Inflammatory macrophage (primary cell): Measurements from ENCODE around the gene MACF1.

Experiments used
- DNase-seq, 2 donors: peaks; one replicate each; pipeline ENCODE4 v3.0.0-alpha.2; 2020 to 2022

MACF1 gene

GRCh38 chr1:39214998-39215873 lies 10.7 kb downstream of the MACF1 start:
- DNase-seq = peak; percentile 80 to 87

- DNase-seq = peak; percentile 21 to 22
These were observed 12.3 kb downstream of the MACF1 start for GRCh38 chr1:39216771-39217170.

GRCh38 chr1:39220891-39221870 lies 16.7 kb downstream of the MACF1 start:
- DNase-seq = no peak

- DNase-seq = no peak
These were observed 19.9 kb downstream of the MACF1 start for GRCh38 chr1:39224295-39224829.

GRCh38 chr1:39226836-39227235 lies 22.3 kb downstream of the MACF1 start:
- no peak for DNase-seq

DNA sequence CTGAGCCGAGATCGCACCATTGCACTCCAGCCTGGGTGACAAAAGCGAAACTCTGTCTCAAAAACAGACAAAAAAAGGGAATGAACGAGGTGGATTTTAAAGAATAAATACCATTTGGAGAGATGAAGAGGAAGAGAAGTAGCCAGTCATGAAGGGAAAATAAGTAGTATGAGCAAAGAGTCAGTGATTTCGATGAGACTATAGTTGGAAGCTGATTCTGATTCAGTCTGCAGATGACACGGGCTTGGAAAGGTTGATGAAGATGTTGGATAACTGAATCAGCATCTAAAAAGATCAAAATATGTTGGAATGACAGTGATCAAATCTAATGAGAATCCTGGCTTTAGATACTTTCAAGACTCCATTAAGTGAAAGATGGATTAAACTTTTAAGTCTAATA lies 23.8 kb downstream of the MACF1 start:
- DNase-seq = no peak

GRCh38 chr1:39229504-39229903 lies 25.0 kb downstream of the MACF1 start:
- DNase-seq = no peak

GRCh38 chr1:39230261-39231190 lies 26.0 kb downstream of the MACF1 start:
- peak; percentile 88 for DNase-seq

DNA sequence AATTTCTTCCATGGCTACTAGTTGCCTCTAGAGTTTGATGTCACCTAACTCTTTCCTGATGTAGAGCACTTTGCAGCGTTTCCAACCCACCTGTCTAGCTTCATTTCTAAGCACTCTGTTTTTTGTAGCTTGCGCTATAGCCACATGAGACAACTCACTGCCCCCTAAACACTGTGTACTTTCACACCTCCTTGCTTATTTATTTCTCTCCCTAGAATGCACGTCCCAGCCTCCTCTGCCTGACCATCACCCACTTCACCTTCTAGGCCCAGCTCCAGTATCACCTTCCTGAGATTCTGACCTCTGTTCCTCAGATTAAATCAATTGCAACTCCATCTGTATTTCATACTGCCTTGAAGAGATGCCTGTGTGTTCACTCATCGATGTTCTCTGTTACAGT lies 32.5 kb downstream of the MACF1 start:
- DNase-seq = no peak

- no peak for DNase-seq
These were observed 34.0 kb downstream of the MACF1 start for GRCh38 chr1:39238476-39238875.

DNA sequence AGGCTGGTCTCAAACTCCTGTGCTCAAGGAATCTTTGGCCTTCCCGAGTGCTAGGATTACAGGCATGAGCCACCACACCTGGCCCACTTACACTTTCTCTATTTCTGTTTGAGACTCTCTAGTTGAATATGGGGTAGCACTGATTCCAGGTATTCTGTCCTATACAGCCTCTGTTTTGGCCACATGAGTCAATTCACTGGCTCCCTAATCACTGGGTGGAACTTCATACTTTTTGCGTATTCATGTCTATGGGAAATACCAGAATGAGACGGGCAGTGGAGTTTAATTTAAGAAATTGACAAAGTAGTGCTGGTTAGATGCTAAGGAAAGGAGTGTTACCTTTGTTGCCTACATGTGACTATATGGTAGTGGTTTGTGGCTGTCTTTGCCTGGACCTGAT lies 35.5 kb downstream of the MACF1 start:
- no peak for DNase-seq

DNA sequence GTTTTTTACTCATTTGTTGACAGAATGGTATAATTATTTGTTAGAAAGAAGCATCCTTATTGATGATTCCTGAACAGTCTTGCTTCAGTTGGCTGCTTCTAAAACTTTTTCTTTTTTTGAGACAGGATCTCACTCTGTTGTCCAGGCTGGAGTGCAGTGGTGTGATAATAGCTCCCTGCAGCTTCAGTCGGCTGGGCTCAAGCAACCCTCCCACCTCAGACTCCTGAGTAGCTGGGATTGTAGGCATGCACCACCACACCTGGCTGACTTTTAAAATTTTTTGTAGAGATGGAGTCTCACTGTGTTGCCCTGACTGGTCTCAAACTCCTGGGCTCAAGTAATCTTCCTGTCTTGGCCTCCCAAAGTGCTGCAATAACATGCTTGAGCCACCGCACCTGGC lies 38.8 kb downstream of the MACF1 start:
- no peak for DNase-seq

DNA sequence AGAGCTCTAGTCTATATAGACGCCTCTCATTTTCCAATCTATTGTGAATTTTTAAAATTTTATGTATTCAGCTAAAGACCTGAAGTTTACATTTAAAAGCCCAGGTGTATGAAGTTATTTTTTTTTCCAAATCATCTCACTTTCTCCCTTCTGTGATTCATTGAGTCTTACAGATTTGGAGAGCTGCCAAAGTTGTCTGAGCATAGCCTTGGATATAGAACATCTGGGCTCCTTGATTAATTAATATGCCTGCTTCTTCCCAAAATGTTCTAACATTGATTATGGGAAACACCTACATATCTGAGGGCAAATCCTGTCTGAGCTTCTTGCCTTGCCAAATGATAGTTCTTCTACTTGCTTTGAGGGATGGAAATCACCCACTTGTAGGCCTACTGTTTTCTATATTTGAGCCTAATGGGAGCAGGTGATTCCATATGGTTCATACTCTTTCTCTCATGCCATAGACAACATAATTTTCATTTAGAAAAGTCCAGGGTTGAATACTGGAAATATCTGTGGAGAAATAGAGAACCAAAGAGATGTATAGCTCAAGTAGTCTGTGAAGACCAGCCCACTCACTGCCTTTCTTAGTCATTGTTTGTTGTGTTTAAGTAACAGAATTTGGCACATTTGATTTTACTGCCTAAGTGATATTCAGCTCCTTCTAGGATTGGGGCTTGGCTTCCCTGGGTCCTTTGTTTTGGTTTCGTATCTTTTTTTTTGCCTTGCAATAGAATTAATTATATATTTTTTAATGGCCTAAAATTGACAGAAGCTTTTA lies 46.2 kb downstream of the MACF1 start:
- DNase-seq = peak; percentile 27 to 67

GRCh38 chr1:39255222-39255621 lies 50.7 kb downstream of the MACF1 start:
- no peak for DNase-seq

DNA sequence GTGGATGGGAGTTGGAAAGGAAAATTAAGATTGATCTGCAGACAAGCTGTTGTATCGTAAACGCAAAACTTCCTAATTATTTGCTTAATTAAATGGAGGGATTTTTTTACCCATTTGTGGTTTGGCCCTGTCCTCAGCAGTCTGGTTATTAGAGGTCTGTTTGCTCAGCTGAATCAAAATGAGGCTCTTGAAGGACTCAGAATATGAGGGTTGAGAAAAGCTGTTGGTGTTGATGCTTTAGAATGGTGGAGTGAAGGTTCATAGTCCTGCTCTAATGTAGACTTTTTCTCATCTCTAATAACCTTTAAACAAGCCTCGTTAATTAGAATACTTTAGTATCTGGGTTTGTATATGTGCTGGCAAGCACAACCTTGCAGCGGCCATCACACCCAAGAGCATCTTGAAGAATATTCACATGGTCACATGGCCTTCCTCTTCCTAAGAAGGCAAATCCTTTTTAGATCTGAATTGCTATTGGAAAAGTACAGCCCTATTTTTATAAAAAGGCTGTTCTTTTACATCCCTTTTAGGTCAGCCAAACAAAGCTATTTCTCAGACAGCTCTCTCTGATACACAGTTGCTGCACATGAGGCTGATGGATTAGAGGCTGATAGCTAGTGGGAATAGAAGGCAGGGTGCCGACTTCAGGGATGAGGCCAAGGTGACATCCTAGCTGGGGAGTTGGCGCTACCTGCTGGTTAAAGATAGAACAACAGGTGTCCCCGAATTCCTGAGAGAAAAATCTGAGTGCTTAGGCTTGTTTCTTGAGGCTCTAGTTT lies 53.8 kb downstream of the MACF1 start:
- DNase-seq = peak; percentile 27 to 49

GRCh38 chr1:39258925-39259244 lies 54.4 kb downstream of the MACF1 start:
- no peak for DNase-seq

DNA sequence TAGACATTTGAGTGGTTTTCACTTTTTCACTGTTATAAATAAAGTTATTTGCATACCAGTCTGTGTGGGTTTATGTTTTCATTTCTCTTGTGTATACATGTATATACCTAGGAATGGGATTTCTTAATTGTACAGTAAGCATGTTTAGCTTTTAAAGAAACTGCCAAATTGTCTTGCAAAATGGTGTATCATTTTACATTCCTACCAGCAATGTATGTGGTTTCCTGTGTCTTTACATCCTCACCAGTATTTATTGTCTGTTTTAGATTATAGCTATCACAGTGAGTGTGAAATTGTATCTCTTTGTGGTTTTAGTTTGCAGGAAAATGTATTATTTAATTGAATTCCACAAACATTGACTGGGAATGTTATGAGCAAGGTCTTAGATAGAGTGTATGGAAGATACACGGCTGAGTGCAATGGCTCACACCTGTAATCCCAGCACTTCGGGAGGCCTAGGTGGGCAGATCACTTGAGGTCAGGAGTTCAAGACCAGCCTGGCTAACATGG lies 57.3 kb downstream of the MACF1 start:
- no peak for DNase-seq

GRCh38 chr1:39262802-39263201 lies 58.3 kb downstream of the MACF1 start:
- DNase-seq = no peak

- no peak for DNase-seq
These were observed 61.8 kb downstream of the MACF1 start for GRCh38 chr1:39266269-39266668.

GRCh38 chr1:39266792-39267191 lies 62.3 kb downstream of the MACF1 start:
- no peak for DNase-seq
